Hepatocyte (in vitro differentiated cells): ENCODE measurements around the gene AKR1C1. TPM values are rescaled to one million over a fixed set of nuclear protein-coding genes. Genes with fewer than 3 reads are reported as not detected.
A peak's percentile ranks its signal among the peaks of the same experiment; 100 is the strongest.

Experiments
- DNase-seq: peaks from one replicate; pipeline ENCODE4 v3.0.0-alpha.2; 2016; ENCODE audit warnings: low spot score
- H2AFZ ChIP-seq: fragments of 200-600 bp; sonication (generic); 2 replicates; pipeline ENCODE4 v1.6.0; 2016; ENCODE audit warnings: antibody characterized with exemption, mild to moderate bottlenecking
- H3K27ac ChIP-seq: fragments of 200-600 bp; sonication (generic); 2 replicates; pipeline ENCODE4 v1.5.1; 2016; ENCODE audit warnings: mild to moderate bottlenecking
- H3K27me3 ChIP-seq: fragments of 200-600 bp; sonication (generic); 2 replicates; pipeline ENCODE4 v1.6.1; 2016
- H3K36me3 ChIP-seq: fragments of 200-600 bp; sonication (generic); replicated peaks from 2 replicates; pipeline ENCODE4 v1.5.1; 2016; ENCODE audit warnings: low read depth; ENCODE audit not compliant: insufficient read depth
- H3K4me1 ChIP-seq: fragments of 200-600 bp; sonication (generic); 2 replicates; pipeline ENCODE4 v1.5.1; 2016; ENCODE audit warnings: mild to moderate bottlenecking, moderate library complexity; ENCODE audit not compliant: insufficient read depth
- H3K4me2 ChIP-seq: fragments of 200-600 bp; sonication (generic); 2 replicates; pipeline ENCODE4 v1.6.0; 2016
- H3K4me3 ChIP-seq: fragments of 200-600 bp; sonication (generic); 2 replicates; pipeline ENCODE4 v1.5.1; 2016; ENCODE audit warnings: mild to moderate bottlenecking
- H3K79me2 ChIP-seq: fragments of 200-600 bp; sonication (generic); 2 replicates; pipeline ENCODE4 v1.6.0; 2017; ENCODE audit warnings: mild to moderate bottlenecking
- H3K9me2 ChIP-seq: fragments of 200-600 bp; sonication (generic); replicated peaks from 2 replicates; pipeline ENCODE4 v1.6.0; 2017; ENCODE audit warnings: mild to moderate bottlenecking; ENCODE audit not compliant: insufficient read depth
- H3K9me3 ChIP-seq: fragments of 200-600 bp; sonication (generic); 2 replicates; pipeline ENCODE4 v1.5.1; 2016; ENCODE audit warnings: low read depth, mild to moderate bottlenecking
- H4K20me1 ChIP-seq: fragments of 200-600 bp; sonication (generic); 2 replicates; pipeline ENCODE4 v1.6.0; 2016; ENCODE audit warnings: mild to moderate bottlenecking; ENCODE audit not compliant: insufficient read depth, poor library complexity, severe bottlenecking
- CTCF ChIP-seq: fragments of 200-600 bp; sonication (generic); IDR thresholded peaks from 2 replicates; pipeline ENCODE4 v1.5.1; 2016; ENCODE audit warnings: antibody characterized with exemption, mild to moderate bottlenecking; ENCODE audit not compliant: poor library complexity
- EZH2 ChIP-seq: fragments of 200-600 bp; sonication (generic); IDR thresholded peaks from 2 replicates; pipeline ENCODE4 v1.6.1; 2016; ENCODE audit warnings: antibody characterized with exemption, mild to moderate bottlenecking, borderline replicate concordance
- EZH2phosphoT487 ChIP-seq: fragments of 200-600 bp; sonication (generic); IDR thresholded peaks from one replicate; pipeline ENCODE4 v1.6.1; 2018; ENCODE audit warnings: antibody characterized with exemption, mild to moderate bottlenecking, low read depth, moderate library complexity; ENCODE audit not compliant: unreplicated experiment, severe bottlenecking
- WGBS: methylation state at CpG from one replicate; pipeline ENCODE4 v1.1.6; 2016; ENCODE audit warnings: low lambda C conversion rate; ENCODE audit errors: missing lambda C conversion rate; 5-methylcytosine and 5-hydroxymethylcytosine counted together
- polyA plus RNA-seq: library from polyadenylated mRNA; unstranded; fragments of >200 nt; fragmentation: Nextera tagmentation; extraction: Ambion mirVana; gene quantifications from 2 replicates; pipeline ENCODE4 v1.2.1, GENCODE V29; 2016
- total RNA-seq: library from RNA; depleted of rRNA; stranded (reverse); fragments of >200 nt; gene quantifications from 2 replicates; pipeline ENCODE4 v1.2.3, GENCODE V29; 2014

AKR1C1 gene
- total and polyA plus RNA-seq, 2 experiments from 2014 or later, result 106 to 175 TPM

- no peaks in the 10 kb centered on the region for H3K9me3 ChIP-seq
- H3K27ac ChIP-seq, result peak overlapping the region; percentile 89
- peak overlapping the region; percentile 47 for H3K4me2 ChIP-seq
- no peak for TF ChIP-seq EZH2phosphoT487
- peak; percentile 46 for TF ChIP-seq CTCF
- H3K9me2 ChIP-seq, result no peaks in the 10 kb centered on the region
- no peaks in the 10 kb centered on the region for H4K20me1 ChIP-seq
- 40% methylated on average over 14 of the region's 14 CpGs for WGBS
- peaks cover 14% of the 10 kb centered on the region for H3K4me1 ChIP-seq
- no peaks in the 10 kb centered on the region for H3K27me3 ChIP-seq
- no peaks in the 10 kb centered on the region for H3K36me3 ChIP-seq
- no peak overlapping the region for H3K4me3 ChIP-seq
- no peaks in the 10 kb centered on the region for H3K79me2 ChIP-seq
- H2AFZ ChIP-seq, result peak overlapping the region; percentile 5
- DNase-seq, result peak; percentile 76
Observed at GRCh38 chr10:4981722-4982471, 18.7 kb downstream of the AKR1C1 start.

- H3K79me2 ChIP-seq, result no peaks in the 10 kb centered on the region
- no peaks in the 10 kb centered on the region for H4K20me1 ChIP-seq
- H3K4me2 ChIP-seq, result no peak overlapping the region
- H3K36me3 ChIP-seq, result no peaks in the 10 kb centered on the region
- H3K4me1 ChIP-seq, result peaks cover 14% of the 10 kb centered on the region
- no peaks in the 10 kb centered on the region for H3K27me3 ChIP-seq
- no peaks in the 10 kb centered on the region for H3K9me2 ChIP-seq
- no peak overlapping the region for H3K4me3 ChIP-seq
- DNase-seq, result peak; percentile 32
- TF ChIP-seq EZH2, result no peak
- no peak for TF ChIP-seq CTCF
- no peak overlapping the region for H2AFZ ChIP-seq
- H3K27ac ChIP-seq, result peak overlapping the region; percentile 78
- H3K9me3 ChIP-seq, result no peaks in the 10 kb centered on the region
- 84% methylated on average over 9 of the region's 9 CpGs for WGBS
Observed at GRCh38 chr10:4982764-4983226, 19.6 kb downstream of the AKR1C1 start.

- Histone ChIP-seq H3K4me1 (peaks cover 14% of the 10 kb centered on the region), H3K36me3 (no peaks in the 10 kb centered on the region), H3K9me3 (no peaks in the 10 kb centered on the region), H2AFZ (no peak overlapping the region), H3K27me3 (no peaks in the 10 kb centered on the region), H3K27ac (peak overlapping the region; percentile 78), H3K4me3 (no peak overlapping the region), H3K79me2 (no peaks in the 10 kb centered on the region), H3K9me2 (no peaks in the 10 kb centered on the region), H4K20me1 (no peaks in the 10 kb centered on the region), H3K4me2 (no peak overlapping the region)
- WGBS, result 98% methylated on average over 5 of the region's 5 CpGs
- no peak for DNase-seq
- TF ChIP-seq EZH2phosphoT487 (no peak), EZH2 (no peak), CTCF (no peak)
Observed at GRCh38 chr10:4983615-4984216, 20.5 kb downstream of the AKR1C1 start.
